Measurements from ENCODE around the gene SH3TC1.

Gene SH3TC1

DNA sequence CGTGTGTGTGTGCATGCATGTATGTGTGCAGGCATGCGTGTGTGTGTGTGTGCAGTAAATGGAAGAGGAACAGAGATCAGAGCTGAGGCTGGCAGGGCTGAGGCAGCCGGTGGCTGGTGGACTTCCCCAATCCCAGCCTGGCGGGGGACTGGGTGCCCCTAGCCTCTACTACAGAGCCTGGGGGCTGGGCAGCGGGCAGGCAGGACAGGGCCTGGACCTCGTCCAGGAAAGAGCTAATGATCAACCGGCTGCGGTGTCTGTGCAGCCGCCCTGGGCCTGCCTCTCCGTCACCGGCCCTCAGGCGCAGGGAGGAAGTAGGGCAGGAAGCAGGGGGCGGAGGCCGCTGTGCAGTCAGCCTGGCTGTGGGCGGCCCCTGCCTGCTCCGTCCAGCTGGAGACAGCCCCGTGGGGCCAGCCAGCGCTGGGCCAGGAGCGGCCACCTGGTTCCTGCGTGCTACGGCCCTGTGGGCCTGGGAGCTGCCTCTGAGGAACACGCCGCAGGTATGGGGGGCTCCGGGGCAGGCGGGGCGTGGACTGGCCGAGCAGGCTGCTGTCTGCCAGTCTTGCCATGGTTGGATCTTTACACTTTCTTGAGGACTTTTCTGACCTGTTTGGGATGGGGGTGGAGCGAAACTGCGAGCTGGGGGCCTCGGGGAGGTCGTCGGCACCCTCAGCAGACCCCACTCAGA, at the start of gene SH3TC1:
Gene SH3TC1, plus strand, starts transcription at position 385 of the 688 bp plus-strand sequence. CDS start 5,905 bp downstream, outside the sequence.
- DNase-seq, result no peak

DNA sequence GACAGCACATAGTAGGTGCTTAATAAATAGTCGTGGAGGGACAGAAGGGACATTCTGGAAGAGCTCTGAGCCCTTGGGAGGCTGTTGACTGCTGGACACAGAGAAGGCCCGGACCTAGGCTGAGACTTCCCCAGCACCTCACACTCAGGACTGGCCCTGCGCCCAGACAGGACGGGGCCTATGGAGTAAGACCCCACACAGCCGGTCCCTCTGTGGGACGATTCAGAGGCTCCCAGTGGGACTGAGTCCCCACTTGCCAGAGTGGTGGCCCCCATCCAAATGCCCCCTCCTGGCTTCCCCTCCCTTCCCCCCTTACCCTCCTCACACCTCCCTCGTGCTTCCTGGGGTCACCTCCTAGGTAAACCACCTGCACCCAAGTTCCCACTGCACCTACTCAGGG, 49.4 kb upstream of the SH3TC1 start:
- no peak for DNase-seq

DNA sequence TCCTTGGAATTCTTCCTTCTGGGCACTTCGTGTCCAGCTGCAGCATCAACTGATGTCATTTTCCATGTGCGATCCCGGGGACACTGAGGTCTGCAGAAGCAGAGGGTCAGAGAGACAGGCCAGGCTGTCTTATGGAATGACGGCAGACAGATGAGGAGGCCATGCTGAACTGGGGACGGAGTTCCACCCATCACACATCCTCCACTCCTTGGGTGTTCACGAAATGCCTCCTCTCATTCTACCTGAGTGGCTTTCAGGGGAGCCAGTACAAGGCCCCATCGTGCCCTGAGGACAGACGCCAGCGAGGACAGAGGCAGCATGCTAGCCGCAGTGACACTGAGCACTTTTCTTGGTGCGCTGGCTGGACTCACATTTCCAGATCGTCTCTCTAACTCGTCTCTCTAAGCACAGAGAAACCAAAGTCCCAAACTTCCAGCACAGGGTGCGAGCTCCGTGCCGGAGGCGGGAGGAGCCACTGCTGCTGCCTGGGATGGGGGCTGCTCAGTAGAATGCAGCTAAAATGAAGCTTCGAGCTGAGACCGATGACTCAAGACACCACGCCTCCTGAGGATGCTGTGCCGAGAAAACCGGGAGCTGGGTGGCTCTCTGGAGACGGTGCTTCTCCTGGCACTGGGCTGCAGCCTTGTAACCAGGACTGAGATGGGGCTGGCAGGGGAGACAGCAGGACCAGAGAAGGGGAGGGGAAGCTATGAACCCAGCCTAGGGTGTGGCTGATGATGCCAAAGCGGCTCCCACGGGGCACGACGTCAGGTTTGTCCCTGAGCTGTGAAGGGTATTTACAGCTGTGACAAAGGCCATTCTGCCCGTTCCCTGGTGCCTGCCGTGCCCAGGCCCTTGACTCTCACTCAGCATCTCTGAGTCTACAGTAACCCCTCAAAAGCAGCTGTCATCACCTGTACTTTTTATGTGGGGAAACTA, 48.7 kb upstream of the SH3TC1 start:
- no peak for DNase-seq

DNA sequence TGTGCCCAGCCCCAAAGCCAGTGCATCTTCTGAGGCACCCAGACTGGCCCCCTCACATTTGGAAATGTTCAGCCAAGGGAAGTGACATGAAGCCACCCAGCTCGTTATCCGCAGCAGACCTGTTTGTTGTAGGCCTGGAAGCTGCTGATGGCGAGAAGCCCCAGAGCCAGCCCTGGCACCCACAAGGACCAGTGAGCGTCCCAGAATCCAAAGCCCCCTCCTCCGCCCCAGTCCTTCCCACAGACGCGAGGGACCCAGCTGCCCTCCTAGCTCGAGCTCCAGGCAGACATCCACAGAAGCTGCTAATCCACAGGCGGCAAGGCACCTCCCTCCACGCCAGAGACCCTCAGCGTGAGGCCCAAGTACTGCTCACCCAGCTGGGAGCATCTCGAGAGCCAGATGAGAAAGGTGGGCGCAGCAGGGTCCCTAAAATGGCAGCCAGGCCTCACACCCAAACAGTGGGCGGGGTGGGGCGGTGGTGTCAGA, 47.9 kb upstream of the SH3TC1 start:
- no peak for DNase-seq

DNA sequence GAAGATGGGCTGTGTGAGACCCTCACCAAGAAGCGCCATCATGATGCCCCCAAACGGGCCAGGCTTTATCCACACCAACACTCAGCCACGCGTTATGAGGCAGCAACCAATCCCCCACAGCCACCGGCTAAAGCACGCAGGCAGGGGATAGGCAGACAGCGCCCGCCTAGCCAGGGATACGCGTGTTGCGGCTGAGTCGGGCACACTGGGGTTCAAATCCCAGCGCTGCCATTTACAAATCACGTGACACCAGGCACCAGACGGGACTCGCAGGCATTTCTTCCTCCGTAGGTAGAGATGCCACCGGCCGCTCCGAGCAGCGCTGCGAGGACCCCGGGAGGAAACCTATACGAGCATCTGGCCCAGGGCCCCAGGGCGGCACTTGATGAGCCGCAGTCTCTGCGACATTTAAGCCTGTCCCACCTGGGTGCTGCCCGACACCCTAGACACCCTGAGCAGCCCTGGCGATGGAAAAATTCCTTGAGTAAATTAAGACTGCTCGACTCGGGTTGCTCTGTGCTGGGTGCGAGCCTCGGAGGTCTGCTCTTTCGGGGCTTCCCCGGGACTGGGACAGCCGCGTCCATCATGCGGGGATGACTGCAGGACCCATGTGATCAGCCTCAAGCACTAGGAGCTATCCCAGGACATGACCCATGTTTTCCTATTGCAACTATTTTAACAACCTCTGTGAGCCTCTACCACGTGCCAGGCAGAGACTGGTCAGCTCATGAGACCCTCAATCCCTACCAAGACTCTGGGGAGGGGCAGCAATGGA, 46.8 kb upstream of the SH3TC1 start:
- DNase-seq, result no peak

DNA sequence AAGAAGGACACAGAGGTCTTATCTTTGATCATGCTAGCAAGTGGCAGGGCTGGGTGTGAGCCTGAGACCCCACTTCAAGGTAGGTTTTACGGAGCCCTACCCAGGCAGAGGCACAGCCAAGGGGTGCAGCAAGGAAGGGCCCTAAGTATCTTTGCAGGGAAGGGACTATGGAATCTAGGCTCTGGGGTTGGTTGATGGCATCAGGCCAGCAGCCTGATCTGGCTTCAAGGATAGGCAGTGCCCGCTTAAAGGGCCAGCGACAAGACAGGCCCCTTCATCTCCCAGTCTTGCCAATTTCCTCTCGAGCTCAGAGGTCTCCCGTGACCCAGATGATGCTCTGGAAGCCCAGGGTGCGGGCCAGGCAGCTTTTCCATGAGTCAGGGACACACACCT, 46.2 kb upstream of the SH3TC1 start:
- no peak for DNase-seq

DNA sequence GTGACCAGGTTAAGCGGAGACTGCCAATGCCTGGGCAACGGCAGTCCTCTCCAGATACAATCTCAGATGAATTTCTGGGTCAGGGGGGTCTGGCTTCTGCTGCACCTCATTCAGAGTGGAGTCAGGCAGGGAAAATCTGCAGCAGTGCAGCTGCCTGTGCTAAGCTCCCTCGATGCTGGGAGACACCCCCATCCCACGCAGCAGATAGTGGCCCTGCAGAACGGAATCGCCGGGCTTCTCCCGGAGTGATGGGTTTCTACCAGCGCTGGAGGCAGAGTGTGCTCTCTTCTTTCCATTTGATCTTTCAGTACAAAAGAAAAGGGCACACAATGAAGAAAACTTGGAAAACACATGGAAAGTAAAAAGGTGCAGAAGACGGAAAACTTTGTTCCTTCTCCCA, 45.6 kb upstream of the SH3TC1 start:
- no peak for DNase-seq

DNA sequence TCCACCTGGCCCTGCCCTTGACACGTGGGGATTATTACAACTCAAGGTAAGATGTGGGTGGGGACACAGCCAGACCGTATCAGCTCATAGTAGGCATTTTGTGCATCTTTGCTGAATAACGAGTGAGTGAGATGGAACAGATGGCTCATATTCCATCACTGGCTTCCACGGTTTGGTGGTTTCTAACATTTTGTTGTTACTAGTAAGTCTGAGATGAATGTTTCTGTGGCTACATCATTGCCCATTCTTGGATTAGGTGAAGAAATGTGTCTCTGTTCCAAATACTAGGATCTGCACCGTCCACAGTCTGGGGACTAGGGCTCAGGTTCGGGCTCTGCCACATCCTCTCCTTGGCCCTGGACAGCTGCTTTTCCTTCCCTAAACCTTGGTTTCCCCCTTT, 44.0 kb upstream of the SH3TC1 start:
- DNase-seq, result no peak

DNA sequence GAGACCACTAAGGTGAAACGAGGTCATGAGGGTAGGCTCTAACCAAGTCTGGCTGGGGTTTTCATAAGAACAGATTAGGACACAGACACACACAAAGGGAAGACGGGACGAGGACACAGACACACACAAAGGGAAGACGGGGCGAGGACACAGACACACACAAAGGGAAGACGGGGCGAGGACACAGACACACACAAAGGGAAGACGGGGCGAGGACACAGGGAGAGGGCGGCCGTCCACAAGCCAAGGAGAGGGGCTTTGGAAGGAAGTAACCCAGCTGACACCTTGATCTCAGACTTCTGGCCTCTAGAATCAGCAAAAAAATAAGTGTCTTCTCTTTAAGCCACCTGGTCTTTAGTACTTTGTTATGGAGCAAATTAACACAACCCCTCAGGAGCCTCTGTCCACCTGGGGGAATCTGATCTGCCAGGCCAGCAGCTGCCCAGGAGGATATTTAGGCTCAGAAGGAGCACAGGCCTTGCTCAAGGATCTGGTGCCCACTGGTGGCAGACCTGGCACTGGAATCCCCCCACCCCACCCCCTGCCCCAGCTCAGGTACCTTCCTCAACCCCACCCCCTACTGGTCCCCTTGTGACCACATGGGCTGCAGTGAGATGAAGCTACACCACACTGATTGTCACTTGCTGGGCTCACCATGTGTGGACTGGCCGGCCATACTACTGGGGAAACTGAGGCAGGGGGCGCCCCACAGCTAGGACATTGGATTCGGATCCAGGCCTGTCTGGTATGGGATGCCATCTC, 43.2 kb upstream of the SH3TC1 start:
- DNase-seq, result no peak

DNA sequence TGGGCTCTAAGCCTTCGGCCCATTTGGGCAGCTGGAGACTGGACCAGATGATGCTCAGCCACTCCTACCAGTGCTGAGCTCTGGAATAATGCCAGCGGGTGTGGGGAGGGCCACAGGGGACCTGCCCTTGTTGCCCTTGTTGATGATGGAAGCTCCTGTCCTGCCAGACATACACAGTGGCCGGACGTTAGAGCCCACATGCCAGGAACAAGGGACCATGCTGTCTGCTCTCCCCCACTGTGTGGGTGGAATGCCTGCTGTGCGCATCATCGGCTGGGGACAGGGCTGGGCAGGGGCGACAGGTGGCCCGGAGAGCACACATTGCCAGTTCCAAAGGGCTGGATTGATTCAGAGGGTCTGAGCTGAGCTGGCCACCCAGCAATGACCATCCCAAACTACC, 42.5 kb upstream of the SH3TC1 start:
- no peak for DNase-seq

DNA sequence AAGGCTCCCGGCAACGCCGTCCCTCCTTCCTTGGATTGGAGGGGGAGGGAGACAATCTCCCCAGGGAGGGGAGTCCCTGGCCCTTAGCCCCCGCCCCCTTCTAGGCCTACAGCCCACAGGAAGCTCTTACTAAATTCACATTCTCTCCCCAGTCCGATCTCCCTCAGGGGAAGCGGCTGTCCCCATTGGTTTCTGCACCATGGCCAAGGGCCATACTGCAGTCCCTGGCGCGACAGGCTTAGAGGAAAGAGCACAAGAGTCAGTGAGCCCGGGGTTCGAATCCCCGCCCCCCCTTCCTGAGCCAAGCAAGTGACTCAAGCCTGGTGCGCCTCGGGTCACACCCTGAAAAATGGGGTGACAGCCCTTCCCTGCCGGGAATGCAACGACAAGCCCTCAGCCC, 41.6 kb upstream of the SH3TC1 start:
- DNase-seq, result no peak

DNA sequence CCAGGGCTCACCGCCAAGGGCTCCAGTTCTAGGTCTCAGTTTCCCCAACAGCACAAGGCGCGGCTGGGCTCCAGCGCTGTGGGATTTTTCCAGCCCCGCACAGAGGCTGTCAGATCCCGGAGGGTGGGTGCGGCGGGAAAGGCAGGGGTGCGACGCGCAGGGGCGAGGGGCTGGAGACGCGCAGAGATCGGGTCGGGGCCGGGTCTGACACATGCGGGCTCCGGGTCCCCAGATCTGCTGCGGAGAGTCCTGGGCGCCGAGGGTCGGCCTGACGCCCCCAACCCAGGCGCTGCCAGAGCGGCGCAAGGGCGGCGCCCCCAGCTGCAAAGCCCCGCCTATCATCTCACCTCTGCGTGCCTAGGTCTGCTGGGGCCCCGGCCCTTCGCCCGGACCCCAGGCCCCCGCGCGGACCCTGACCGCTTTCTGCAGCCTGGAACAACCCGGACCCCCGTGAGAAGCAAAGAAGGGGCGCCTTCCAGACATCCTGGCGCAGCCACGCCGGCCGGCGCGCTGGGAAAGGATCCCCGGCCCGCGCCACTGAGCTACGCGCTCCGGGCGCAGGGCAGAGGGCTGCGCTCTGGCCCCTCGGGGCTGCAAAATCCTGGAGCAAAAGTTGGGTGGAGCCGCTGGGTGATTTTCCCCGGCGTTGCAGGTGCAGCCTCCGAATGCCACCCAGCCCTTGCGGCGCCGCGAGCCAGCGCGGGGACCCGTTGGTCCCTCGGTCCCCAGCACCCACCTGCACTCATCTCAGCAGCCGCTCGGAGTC, 41.0 kb upstream of the SH3TC1 start:
- no peak for DNase-seq

DNA sequence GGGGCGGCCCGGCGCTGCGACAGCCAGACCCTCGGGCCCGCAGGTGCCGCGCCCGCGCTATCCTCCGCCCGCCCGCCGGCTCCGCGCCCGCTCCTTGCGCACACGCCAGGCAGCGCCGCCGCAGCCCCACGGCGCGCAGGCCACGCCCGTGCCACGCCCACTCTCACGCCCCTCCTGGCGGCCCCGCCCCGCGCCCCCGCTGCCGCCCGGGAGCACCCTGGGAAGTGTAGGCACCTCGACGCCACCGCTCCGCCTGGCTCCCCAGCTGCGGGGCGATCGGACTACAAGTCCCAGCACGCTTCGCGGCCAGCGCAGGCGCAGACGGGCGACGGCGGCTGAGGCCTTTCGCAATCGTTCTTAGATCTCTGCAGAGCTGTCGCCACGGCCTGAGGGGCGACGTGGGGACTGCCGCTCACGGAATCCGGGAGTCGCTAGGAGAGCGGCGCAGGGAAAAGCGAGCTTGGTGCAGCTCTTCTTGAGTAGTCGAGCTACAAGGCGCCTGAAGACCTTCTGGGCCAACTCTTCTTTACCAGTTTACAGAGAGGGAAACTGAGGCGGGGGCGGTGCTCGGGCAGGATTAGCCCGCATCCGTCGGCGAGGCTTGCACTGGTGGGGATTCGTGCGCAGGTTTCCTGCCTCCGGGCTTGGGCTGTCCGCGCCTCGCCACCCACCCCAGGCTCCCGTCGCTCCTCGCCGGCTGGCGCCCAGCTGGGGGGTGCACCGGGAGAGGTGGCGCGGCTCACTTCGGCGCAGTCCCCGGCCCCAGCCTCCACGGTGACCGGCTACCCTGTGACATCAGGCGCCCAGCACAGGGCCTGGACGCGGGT, 40.2 kb upstream of the SH3TC1 start, which contains the start of gene ABLIM2:
Gene ABLIM2, minus strand, starts transcription at position 104 of the 827 bp plus-strand sequence. CDS start 124 bp downstream, outside the sequence.
- DNase-seq, result peak; percentile 87

DNA sequence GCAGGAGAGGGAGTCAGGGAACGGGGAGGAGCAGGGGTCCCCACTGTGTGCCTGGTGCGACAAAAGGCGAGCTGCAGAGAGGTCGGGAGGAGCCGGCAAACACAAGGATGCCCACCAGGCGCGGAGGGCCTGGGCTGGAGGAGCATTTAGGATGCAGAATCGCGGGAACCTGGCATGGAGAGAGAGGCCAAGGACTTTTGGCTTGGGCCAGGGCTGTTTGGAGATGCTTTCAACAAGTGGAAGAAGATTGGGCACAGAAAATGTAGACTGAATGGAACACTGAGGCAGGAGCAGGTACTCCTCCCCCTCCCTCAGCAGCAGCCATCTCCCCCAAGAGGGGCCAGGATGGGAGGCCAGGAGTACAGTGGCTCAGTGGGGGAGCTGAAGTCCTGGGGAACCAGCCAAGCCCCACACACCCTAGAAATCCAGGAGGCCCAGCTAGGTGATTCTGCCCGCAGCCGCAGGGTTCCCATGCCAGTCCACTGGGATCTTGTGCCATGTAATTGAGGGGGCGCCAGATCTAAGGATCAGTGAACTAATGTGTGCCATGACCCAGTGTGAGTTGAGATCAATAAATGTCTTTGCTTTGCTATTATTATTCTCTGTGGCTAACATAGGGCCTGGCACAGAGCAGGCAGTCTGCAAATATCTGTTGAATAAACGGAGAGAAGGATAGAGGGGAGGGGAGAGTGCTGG, 39.4 kb upstream of the SH3TC1 start:
- DNase-seq, result no peak

DNA sequence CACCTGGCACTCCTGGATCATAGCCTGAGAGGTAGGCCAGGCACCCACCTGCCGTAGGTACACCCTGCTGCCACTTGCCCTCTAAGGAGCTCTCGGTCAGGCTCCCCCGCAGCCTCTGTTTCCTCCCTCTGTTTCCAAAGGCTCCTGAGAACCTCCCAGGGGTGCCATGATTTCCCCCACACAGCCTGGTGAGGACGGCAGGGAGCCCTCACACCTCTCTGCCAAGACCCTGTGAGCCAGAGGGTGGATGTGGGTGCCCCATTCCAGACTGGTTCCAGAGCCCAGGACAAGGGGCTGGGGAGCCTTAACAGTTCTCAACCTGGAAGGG, 38.9 kb upstream of the SH3TC1 start:
- DNase-seq, result no peak

DNA sequence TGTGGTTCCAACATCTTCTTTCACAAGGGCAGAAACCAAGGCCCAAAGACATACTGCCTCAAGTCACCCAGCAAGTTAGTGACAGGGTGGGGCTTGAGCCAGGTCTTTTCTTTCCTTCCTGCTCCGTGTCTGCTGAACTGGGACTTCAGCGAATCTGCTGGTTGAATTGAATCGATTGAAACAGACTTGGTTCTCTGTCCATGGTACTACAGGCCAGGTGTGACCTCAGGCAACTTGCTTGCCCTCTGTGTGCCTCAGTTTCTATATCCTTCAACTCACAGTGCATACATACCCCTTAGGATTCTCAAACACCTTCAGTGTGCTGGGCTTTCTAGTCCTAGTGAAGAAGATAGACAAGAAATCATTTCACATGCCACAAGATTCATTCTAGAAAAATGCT, 38.5 kb upstream of the SH3TC1 start:
- no peak for DNase-seq

DNA sequence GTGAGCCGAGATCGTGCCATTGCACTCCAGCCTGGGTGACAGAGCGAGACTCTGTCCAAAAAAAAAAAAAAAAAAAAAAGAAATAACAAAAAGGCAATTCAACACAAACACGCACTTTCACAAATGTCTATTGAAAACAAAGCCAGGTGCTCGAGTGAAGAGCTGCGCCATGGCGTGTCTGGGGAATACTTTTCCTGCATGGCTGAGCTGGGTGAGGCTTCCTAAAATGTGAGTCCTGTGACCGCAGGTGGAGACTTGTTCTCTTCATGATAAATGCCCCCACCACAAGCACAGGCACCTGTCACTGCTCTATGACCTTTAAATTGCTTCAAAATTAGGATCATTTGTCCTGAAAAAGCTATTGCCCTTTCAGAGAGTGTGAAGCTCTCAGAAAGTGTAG, 36.5 kb upstream of the SH3TC1 start:
- DNase-seq, result peak; percentile 75

DNA sequence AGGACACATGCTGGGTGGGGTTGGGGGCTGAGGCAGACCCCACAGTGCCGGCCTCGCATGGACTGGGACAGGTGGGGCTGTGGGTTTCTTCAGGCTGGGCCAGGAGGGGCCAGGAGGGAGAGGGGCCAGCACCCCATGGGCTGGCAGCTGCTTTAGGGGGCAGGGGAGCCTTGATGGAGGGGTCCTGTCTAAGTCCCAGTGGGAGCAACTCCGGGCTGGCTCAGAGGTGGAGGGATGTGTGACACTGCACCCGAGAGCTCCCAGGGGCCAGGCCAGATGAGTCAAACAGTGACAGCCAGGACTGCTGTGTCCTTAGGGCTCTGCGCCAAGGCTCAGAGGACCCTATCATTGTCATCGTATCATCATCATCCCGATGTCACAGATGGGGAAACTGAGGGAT, 36.1 kb upstream of the SH3TC1 start:
- DNase-seq, result no peak

DNA sequence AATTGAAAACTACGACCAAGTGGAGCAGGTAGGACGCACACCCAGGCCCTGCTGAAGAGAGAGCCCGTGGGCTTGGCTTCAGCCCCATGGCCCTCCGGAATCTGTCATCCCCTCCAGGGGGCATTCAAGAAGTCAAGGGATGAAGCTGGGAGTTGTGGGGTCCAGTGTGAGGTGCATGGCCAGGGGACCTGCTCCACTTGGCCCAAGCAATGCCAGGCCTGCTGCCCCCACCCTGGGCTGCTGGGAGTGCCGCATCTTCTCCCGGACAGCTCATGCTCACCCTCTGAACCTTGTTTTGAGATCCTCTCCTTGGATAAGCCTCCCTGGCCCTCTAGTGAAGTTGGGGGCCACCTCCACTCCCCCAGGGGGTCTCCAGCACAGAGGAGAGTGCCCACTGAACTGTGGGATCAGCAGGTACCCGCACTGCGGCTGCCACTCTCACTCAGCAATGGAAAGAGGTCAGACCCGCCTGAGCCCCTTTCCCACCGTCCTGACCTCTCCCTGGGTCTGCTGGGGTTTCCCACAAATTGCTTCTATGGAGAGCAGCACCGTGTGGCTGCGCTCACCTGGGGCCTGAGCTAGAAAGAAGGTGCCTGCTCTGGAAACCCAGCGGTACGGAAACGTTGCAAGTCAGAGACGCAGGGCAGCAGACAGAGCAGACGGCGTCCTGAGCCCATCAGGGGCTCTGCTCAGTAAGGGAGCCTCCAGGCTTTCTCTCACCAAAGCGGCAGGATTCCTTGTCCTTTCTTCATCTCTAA, 35.5 kb upstream of the SH3TC1 start:
- DNase-seq, result no peak
